GM19043 (cell line): ENCODE data around the gene SLC66A1.

Experiments used
- ATAC-seq: cut with Tn5 transposase; IDR thresholded peaks from one replicate; pipeline ENCODE4 v1.9.1; 2021; ENCODE audit warnings: low read depth; ENCODE audit not compliant: unreplicated experiment

SLC66A1 gene

GRCh38 chr1:19374083-19374801 is 62.1 kb downstream of the SLC66A1 start:
- ATAC-seq: no peak

- ATAC-seq: no peak
Measured at GRCh38 chr1:19374926-19375325, 62.8 kb downstream of the SLC66A1 start.

GRCh38 chr1:19375631-19376400 is 63.7 kb downstream of the SLC66A1 start:
- no peak for ATAC-seq

GRCh38 chr1:19376428-19377372 is 64.6 kb downstream of the SLC66A1 start:
- ATAC-seq: no peak

GRCh38 chr1:19377812-19378718 is 65.9 kb downstream of the SLC66A1 start:
- ATAC-seq: no peak
